Activated CD4-positive, CD25-positive, alpha-beta regulatory T cell treated with anti-CD3 and anti-CD28 coated beads, Interleukin-2, amount 50 U/mL, for 72 hours (primary cell): Measurements from ENCODE around the gene TRIM29.

Experiments used
- DNase-seq: peaks from one replicate; pipeline ENCODE4 v3.0.0; 2021

Gene TRIM29

DNA sequence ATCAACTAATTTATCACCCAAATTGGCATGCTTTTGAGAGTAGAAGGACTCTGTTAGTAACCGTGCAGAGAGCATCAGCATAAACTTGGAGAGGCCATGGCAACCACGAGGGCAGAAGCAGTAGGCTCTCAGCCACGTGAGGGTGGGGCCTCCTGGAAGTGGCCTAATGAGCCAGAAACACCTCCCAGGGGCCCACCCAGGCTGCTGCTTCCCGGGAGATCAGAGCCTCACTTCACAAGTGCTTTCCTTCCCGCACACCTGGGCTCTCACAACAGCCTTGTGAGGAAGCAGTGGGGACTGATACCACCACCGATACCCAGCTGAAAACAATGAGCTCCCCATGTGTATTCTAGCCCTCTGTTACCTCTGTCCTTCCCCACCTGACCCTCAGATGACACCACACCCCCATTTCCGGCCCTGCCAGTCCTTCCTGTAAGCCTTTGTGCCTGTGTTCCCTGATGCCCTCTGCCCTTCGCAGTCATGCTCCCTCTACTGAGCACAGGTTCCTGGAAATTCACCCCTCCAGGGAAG lies 17.0 kb downstream of the TRIM29 start:
- DNase-seq = no peak

DNA sequence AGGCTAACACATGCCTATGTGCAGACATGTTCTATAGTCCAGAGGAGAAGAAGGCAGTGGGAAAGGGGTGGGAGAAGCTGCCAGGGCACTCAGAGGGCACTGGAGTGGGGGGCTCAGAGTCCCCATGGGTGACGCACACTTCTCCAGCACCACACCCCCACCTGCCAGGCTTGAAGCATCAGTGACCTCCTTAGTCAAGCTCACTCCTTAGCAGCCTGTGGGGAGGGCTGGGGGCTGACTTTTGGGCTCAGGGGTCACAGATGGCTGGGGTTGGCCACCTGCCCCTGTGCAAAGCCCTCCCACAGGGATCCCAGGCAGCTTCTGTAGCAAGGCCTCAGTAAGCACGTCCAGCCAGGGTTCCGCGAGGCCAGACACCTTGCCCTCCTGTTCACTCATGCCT lies 18.8 kb downstream of the TRIM29 start:
- DNase-seq = no peak

DNA sequence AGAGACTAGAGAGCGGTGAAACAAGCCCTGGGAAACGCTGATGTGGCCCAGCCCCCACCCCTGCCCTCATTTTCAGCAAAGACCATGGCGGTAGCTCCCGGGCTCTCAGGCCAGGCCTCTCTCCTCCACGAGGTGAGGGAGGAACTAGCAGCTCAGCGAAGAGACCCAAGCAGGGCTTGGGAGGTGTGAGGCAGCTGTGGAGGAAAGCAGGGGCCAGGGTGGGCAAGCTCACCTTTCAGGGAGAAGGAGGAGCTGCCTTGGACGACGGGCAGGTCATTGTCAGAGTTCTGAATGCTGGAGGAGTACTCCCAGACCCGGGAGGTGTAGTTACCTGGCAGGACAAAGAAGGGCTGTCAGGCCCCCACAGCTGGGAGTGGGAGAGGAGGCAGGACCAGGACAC lies 19.9 kb downstream of the TRIM29 start:
- DNase-seq = no peak

DNA sequence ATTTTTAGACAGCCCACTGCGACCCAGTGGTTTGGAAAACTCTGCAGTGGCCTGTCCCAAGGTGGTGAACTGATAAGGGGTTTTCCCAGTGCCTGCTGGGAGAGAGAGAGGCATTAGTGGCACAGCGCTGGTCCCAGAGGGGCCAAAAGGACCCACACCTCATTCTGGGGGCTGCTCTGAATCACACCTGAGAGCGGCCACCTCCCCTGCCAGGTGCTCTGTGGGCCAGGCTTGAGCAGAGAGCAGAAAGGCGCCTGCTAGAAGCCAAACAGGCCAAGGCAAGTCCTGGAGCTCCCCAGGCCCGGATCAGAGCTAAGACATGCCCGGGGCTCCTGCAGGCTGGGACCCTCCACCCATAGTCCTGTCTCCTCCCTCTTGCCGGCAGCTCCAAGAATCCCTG lies 20.9 kb downstream of the TRIM29 start:
- no peak for DNase-seq

DNA sequence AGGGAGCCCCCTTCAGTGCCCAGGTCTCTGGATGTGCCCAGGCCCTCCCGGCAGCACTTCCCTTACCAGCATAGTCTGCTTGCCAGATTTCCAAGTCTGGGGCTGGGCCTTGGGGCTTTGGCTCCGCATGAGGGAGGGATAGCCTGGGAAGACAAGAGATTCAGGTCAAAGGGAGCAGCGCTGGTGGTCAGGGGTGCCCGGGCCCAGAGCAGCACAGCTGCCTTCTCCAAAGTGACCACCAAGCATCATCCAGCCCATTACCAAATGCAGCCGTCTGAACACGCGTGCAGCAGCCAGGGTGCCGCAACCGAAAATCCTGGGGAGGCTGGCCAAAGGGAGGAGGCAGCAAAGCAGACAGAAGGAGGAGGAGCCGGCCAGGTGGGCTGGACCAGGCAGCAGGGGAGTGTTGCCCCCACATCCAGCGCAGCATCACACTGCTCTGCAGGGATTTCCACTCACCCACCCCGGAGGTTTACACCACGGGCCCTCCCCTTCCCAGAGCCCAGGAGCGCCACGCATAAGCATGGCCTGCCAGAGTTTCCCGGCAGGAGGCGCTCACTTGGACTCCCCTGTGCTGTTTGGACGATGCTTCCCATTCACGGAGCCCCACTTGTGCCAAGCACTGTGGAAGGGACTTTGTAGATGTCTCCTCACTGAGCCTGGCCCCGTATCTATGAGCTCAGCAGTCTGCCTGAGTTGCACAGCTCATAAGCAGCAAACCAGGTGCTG lies 22.5 kb downstream of the TRIM29 start:
- DNase-seq = no peak

DNA sequence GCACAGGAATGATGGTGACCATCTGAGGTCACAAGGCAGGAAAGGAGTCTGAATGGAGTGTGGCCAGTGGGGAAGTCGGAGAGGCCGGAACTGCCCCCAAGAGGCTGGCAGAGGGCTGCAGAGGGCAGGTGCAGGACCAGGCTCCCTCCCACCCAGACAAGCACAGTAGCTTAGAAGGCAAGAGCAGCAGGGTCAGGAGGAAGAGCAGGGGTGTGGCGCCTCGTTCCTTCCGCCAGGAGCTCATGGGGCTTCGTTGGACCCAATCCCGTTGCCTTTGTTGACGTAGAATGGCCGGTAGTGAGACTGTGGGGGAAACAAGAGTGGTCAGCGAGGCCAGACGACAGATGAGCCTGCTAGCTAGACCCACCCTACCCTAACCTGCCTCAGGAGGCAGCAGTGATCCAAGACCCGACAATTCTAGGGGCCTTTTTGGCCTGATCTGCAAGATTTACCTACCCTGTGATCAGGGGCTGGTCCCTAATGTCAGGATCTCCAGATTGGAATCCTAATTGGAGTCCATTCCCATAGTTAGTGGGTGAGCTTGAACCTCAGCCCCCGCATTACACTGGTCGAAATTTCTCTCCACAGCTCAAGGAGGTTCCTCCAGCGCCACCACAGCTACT lies 25.6 kb downstream of the TRIM29 start:
- DNase-seq = no peak

DNA sequence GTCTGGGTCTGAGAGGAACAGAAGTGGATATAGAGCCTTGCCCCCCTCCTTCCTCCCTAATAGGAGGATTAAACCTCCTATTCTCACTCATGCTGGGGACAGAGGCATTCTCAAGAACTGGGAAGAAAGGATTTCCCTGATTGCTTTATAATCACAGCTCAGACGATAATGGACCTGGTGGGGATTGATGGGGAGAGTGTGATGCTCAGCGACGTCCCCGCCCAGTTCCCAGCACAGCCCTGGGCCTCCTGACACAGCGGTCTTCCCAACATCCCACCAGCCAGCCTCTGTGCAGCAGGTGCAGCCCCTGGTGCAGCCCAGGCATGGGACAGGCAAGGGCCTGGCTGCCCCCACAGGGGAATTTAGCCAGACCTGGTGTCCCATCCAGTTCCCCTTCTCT lies 28.4 kb downstream of the TRIM29 start:
- no peak for DNase-seq

DNA sequence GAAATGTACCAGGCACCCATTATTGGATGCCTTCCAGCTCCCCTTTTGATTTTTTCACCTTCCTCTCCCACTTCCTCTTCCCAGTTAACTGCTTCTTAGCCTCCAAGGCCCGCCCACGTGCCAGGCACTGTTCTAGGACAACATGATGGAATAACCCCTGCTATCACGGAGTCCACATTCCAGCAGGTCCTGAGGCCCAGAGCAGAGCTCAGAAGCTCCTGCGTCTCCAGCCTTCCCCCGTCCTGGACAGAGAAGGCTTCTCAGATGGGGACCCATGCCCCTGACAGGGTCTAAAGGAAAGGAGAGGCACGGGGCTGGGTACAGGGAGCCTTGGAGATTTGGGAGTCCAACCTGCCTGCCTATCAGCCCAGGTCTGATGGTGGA lies 29.1 kb downstream of the TRIM29 start:
- no peak for DNase-seq

DNA sequence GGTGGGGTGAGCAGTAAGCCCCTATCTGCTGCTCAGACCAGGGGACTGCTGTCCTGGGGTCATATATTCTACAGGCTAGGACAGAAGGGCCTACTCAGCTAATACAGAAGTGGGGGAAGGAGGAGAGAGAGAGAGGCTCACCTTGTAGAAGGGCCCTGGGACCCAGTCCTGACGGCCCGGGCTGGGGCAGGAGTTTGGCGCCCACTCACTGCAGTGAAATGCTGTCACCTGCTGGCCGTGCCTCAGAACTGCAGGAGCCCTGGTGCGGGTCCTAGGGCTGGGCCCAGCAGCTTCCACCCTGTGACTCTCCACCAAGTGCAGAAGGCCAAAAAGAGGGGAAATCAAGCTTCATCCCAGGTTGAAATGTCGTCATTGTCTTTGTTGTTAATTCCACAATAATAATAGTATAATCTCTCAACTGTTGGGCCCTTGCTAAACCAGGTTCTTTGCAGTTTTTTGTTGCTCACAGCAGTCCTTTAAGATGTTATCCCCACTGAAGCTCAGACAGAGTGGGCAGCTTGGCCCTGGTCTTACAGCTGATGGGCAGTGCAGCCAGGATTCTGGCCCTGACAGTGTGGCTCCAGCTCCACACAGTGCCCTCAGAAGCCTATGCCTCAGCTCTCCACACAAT lies 29.6 kb downstream of the TRIM29 start:
- peak; percentile 67 for DNase-seq

DNA sequence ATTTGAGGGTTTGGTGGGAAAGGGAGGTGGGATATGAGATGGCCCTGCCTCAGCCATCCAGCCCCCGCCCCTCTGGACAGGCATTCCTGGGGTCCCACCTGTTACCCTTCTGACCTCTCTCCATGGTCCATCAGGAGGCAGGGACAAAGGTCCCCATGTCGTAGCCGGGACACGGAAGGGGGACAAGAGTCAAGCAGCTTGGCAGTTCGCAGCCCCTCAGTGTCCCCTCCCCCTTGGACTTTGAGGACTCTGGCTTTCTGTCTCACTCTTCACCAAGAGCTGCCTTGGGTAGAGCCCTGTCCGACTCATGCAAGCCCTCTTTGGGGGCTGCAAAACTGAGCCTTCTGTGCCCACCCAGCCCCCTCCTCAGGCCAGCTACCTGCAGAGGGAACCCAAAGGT lies 30.2 kb downstream of the TRIM29 start:
- DNase-seq = no peak

DNA sequence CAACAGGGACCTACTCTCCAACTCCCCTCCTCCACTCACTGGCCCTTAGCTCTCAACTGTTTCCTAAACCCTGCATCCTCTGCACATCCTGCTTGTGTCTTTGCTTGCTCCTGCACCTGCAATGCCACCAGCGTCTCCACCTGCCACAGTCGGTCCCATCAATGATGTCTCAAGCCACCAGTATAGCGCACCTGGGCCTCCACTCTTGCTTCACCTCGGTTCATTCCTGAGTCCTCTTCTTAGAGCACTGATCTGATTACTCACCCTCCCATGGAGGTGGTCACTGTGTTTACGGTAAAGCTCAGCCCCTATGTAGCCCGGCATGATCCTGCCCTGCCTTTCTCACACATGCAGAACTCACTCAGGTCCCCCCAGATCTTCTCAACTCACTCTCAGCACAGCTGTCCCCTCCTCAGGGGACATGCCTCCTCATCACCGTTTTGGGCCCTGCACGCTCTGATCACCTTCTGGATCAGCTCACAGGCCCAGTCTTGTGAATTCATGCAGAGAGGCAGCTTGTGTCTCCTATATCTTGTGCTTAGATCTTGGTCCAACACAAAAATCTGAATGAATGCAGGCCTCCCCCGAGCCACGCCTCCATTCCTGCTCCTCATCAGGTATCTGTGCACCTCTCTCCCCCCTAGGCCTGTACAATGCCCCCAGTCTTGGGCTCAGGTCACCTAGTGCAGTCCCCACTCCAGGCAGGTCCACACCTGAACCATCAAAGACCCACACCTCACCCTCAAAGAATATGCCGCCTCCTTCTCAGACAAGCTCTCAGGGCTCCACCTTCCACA lies 31.4 kb downstream of the TRIM29 start:
- no peak for DNase-seq

DNA sequence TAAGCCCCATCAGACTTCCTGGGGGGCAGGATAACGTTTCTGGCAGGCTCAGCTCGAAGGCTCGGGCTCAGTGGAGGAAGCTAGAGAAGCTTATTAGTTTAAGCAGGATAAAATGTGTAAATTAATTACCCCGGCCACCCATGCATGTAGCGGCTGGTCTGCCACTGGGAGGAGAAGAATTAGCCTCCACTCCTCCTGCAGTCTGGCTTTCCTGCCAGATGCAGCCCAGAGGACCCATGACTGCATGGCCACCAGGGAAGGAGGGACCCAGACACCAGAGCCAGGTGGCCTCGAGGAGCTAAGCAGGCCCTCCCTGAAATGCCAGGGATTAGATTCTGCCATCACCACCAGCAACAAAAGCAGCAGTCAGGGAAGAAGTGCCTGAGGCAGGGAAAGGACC lies 32.3 kb downstream of the TRIM29 start:
- no peak for DNase-seq

DNA sequence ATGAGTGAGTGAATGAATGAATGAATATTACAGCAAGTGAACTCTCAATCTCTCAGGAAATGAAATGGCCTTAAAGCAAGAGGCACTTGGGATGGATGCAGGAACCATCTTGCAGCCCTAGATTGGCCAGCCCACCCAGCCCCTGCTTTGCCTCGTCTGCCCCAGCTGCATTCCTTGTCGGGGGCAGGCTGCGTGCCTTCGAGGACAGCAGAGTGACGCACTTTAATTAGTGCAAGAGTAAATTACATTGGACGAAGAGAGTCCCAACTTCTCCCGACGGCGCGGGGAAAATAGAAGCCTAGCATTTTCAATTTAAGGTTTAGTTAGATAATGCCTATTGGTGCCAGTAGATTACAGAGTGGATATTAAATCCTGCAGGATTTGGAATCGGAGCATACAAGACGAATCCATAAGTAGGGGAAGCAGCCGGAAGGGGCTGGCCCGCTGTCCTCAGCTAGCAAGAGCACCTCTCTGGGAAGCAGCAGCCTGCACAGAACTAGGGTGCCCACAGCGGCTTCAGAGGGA lies 33.8 kb downstream of the TRIM29 start:
- DNase-seq = no peak

DNA sequence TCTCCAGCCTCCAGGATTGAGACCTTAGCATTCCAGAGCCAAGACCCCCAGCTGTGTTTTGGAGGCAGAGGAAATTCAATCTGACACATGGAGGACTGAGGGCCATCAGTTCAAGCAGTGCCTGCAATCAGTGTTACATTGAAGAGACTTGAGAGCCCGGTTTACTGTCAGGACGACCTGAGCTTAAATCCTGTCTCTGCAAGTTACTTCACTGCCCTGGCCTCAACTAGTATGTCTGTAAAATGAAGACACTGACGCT lies 35.1 kb downstream of the TRIM29 start:
- no peak for DNase-seq

DNA sequence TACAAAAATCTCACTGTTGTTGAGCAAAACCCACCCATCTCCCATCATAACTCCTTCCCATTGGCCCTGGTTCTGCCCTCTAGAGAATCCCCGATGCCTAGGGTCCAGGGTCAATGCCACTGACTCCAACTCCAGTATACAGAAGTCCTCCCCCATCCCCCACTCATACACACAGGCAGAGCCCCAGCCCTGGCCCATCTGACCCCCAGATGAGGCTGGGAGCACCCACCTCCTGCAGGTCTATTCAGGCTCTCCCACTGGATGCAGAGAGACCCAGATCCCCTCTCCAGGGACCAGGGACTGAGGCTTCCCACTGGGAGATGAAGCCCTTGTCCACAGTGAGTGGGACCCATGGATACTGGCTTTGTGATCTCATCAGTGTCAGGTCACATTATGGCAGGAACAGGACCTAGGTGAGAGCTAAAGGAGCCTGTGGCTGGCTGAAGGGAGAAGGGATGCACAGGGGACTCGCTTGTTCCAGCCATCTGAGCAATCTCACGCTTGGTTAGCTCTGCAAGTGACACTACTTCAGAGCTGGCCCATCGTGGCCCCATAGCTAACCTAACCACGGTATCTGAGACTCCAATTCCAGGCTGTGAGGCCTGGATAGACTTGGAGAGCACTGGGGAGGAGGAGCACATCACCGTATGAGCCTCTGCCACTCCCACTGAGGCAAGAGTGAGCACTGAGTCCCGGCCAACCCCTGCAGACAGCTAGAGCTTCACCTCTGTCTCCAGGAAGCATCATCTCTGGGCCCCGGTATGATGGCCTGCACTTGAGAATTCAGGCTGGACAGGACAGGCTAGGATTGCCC lies 35.7 kb downstream of the TRIM29 start:
- no peak for DNase-seq

DNA sequence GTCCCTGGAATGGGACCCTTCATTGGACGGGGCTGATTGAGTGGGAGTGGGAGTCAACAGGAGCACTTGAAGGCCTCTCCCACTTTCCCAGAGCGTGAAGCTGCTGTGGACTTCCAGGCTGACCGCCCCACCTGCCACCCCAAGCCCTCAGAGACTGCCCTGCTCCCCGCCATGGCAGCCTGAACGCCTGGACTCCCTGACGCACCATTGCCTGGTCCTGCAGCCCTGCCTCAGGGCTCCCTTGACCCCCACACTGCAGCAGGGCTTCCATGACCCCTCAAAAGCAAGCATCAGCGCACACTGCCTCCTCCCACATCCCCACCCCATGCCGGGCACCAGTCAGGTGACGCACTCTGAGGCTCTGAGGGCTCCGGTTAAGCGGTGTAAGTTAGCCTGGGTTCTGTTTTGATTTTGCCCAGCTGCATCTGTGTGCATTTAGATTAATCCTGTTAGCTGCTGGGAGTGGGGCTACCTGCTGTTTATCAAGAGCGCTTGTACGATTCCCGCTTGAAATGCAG lies 39.4 kb downstream of the TRIM29 start:
- no peak for DNase-seq

DNA sequence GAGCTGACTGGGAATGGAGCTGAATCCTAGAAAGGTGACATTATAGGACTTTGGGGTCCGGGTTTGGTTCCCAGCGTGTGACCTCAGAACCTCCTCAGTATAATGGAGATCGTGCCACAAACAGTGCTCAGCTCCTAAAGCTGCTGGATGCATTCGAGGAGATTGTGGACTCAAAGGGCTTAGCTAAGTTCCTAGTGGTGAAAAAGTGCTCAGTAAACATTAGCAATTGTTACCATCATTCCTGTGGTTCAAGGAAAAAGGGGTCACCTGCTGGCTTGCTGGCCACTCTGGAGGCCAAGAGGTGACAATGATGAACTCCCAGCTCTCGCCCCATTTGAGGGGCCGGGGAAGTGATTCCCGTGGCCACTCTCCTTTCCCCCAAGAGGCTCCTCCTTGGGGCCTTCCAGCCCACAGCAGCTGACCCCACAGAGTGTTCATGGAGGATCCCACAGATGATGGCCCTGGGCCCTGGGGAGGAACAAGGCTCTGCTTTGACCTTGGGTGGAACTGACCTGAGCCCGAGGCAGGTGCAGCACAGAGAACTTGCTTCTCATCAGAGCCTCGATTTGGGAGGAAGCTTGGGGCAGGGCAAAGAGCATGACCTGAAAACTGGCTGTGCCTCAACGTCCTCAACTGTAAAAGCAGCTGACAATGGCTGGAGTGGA lies 40.1 kb downstream of the TRIM29 start:
- no peak for DNase-seq

DNA sequence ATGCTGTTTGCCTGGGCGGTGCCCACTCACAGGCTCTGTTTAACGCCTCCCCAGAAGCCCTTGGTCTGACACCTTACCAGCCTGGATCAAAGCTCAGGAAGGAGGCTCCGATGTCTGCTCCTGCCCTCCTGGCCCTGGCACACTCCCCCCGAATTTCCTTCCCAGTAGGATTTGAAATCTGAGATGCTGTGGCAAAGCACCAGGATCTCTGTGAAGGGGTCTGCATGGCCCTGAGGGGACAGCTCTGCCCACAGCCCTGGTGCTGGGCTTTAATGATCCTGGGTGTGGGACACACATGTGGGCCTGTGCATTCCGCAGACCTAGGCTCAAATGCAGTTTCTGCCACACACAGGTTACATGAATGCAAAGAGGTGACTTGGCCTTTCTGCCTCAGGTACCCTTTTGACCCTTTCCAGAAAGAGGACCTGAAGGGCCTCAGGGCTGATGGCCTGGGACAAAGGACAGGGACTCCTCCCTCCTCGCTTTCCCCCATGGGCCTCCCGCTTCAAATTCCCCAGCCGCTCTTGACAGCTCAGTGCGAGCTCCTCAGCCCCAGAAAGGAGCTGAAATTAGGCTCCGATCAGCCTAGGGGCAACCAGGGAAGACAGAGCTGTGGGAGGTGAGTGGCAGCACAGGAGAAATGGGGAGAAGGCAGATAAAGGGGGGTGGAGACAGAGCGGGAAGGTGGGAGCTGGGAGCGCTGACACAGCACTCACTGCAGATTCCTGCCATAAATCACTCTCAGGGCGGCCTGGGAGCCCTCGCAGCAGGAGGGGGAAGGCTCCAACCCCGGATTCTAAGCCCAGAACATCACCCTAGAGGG lies 41.3 kb downstream of the TRIM29 start:
- DNase-seq = no peak

DNA sequence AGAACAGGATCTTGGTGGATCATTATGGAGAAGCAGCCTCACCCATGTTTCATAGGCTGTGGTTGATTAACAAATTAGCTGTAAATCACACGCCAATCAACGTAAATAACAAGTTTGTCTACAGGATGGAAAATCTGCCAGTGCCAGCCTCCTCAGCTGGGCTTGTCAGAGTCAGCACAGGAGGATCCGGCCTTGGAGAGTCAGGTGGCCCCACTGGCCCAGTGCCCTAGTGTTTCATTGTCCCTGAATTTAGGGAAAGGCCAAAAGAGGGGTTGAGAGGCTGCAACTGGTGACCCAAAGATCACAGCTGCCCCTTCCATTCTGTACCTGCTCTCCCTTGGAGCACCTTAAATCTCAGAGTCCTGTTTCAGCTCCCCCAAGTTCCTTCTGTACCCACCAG lies 42.4 kb downstream of the TRIM29 start:
- DNase-seq = no peak

DNA sequence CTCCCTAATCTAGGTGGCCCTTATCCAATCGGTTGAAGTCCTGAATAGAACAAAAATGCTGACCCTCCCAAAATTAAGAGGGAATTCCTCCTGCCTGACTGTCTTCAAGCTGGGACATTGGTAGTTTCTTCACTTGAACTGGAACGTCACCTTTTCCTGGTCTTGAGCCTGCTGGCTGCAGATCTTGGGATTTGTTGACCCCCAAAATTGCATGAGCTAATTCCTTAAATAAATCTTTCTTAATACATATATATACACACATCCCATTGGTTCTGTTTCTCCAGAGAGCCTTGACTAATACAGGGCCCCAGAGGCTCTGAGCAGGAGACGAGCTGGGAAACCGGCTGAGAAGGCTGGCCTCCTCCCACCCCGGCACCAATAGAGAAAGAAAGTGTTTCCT lies 46.2 kb downstream of the TRIM29 start:
- no peak for DNase-seq

DNA sequence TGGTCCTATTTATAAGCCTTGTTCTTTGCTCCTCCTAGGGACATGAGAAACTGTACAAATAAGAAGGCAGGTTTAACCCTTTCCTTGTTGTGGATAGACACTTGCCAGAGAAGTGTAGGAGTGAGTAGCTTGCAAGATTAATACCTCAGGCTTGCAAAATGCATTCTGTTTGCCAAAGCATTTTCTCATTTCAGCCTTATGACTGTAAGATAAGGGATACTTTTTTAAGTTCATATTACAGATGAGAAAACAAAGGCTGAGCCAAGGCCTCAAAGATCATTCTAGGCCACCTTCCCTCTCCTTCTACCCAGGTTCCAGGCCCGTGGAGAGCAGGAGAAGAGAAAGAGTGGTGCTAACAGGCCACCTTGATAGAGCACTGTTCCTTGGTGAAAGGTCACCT lies 46.8 kb downstream of the TRIM29 start:
- no peak for DNase-seq
